GM19193 (cell line): ENCODE data around the gene TSHZ2.

Experiments
- POLR2A ChIP-seq: IDR thresholded peaks from 4 replicates; pipeline ENCODE4 v1.6.1; 2011; ENCODE audit not compliant: insufficient read depth, insufficient read length; ENCODE audit errors: extremely low read depth

The TSHZ2 gene

GRCh38 chr20:53394433-53394832 is 422.3 kb downstream of the TSHZ2 start:
- TF ChIP-seq POLR2A = no peak

GRCh38 chr20:53395188-53395923 is 423.2 kb downstream of the TSHZ2 start:
- no peak for TF ChIP-seq POLR2A

GRCh38 chr20:53399083-53399482 is 426.9 kb downstream of the TSHZ2 start:
- no peak for TF ChIP-seq POLR2A

- TF ChIP-seq POLR2A = no peak
These were observed 427.6 kb downstream of the TSHZ2 start for GRCh38 chr20:53399592-53400335.

- TF ChIP-seq POLR2A = no peak
These were observed 430.3 kb downstream of the TSHZ2 start for GRCh38 chr20:53402233-53403005.

GRCh38 chr20:53403029-53403428 is 430.9 kb downstream of the TSHZ2 start:
- no peak for TF ChIP-seq POLR2A

- no peak for TF ChIP-seq POLR2A
These were observed 433.0 kb downstream of the TSHZ2 start for GRCh38 chr20:53405139-53405538.

- no peak for TF ChIP-seq POLR2A
These were observed 434.4 kb downstream of the TSHZ2 start for GRCh38 chr20:53406580-53406979.

- TF ChIP-seq POLR2A = no peak
These were observed 436.7 kb downstream of the TSHZ2 start for GRCh38 chr20:53408691-53409446.

- no peak for TF ChIP-seq POLR2A
These were observed 437.2 kb downstream of the TSHZ2 start for GRCh38 chr20:53409447-53409717.

- no peak for TF ChIP-seq POLR2A
These were observed 439.0 kb downstream of the TSHZ2 start for GRCh38 chr20:53411129-53411528.

- TF ChIP-seq POLR2A = no peak
These were observed 439.7 kb downstream of the TSHZ2 start for GRCh38 chr20:53411891-53412290.

GRCh38 chr20:53412577-53413185 is 440.5 kb downstream of the TSHZ2 start:
- no peak for TF ChIP-seq POLR2A

GRCh38 chr20:53413186-53413631 is 441.1 kb downstream of the TSHZ2 start:
- TF ChIP-seq POLR2A = no peak
